ENCODE data around the gene COL13A1.

COL13A1 gene

DNA sequence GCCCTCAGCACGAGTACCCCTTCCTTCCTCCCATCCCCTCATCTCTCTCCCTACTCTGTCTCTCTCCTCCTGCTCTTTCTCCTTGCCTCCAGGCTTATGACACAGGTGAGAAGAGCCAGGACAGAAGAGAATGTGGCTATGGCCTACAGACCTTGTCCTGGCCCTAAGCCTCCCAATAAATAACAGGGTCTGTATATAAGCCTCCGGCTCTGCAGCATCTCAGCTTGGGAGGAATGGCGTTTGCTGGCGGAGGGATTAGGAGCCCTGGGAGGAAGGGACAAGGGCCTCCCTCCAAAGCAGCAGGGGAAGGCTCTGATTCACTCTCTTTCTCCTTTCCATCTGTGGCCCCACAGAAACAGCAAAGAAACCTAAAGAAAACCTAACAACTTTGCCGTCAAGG lies 45.8 kb downstream of the COL13A1 start:
- DNase-seq (ENCODE audit: low read depth) = no peak

DNA sequence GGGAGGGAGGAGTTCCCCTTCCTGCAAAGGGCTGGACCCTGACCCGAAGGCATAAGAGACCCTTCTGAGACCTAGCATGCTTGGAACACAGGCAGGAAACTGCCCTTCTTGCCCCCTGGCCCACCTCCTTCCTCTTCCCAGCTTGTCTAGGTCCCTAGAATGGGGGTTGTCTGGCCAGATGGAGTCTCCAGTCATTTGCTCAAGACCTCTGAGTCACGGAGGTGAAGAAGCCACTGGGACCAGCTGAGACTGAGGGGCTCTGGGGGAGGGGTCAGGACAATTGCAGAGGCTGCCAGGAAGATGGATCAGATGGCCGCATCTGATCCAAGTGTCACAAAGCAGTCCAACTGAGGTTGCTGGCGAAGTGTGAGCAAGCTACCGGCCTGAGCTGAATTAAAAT lies 46.2 kb downstream of the COL13A1 start:
- DNase-seq (ENCODE audit: low read depth) = no peak

DNA sequence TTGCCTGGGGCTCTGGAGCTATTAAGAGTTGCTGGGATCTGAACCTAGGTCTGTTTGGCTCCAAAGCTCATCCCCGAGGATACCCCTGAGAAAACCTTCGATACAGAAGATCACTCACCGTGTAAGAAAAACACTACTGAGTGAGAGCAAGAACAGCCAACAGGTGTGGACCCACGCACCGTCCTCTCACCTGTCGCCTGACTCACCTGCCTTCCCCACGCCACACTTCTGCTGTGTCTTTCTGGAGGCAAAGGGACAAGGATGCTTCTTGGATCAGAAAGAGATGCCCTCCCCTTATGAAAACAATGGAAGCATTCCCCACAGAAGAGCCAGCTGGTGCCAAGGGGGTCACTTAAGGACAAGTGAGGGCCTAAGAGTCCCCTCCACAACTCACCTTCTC lies 46.7 kb downstream of the COL13A1 start:
- DNase-seq (ENCODE audit: low read depth) = no peak

DNA sequence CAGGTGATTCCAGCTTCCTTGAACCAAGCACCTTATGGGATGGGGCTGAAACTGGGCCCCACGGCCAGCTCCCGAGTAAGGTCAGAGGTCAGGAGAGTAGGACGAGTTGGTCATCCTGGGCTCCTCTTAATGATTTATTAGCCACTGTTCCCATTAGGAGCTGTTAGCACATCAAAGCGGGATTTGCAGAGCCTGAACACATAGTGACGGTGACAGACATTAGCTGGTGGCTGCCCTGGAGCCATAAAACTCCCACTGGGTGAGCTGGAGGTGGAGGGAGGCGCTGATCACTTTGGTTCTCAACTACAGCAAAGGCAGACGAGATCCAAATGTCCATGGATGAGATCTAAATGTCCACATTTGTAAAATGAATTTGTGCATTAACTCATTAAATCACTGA lies 48.1 kb downstream of the COL13A1 start:
- DNase-seq (ENCODE audit: low read depth) = no peak

DNA sequence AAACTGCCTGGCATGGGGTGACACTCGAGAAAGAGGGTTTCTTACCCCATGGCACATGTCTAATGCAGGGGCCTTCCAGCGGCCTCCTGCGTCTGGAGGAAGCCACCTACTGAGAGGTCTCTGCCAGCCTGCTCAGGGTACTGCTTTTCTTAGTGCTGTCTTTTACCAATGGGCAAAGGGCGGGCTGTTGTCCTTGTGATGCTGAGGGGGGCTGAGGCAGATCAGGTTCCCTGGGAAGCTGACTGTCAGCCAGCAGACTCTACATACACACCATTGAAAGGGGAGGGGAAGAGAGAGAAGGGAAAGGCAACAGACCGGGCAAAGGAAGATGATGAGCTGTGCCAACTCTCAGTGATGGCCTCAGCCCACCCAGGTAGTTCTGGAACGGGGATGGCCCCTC lies 48.7 kb downstream of the COL13A1 start:
- no peak for DNase-seq (ENCODE audit: low read depth)

DNA sequence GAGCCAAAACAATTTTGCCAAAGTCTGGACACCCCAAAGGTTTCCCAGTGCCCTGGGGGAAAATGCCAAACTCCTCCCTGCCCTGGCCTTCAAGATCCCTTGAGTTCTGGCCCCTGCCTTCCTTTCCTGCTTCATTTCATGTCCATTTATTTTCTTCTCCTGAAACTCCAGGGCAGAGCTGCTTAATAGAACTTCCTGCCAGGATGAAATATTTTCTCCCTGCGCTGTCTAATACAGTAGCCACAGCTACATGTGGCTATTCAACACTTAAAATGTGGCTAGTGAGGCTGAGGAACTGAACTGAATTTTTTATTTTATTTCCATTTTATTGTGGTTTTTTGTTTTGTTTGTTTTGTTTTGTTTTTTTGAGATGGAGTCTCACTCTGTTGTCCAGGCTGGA lies 49.6 kb downstream of the COL13A1 start:
- no peak for DNase-seq (ENCODE audit: low read depth)

DNA sequence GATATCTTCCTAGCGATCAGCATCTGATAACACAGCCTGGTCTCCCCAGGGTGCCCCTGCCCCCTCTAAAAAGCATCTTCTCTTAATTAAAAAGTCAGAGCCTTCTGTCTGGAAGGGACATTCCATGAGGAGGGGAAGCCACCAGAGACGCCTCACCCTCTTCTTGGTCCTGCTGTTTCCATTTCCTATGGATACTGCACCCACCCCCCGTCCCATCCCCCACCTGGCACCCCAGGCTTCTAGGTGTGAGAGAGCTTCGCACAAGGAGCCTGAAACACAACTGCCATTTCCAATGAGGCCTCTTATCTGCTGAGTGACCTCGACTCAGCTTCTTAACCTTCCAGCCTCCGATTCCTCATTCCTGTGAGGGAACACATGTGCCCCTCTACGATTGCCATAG lies 51.4 kb downstream of the COL13A1 start:
- DNase-seq (ENCODE audit: low read depth) = no peak

DNA sequence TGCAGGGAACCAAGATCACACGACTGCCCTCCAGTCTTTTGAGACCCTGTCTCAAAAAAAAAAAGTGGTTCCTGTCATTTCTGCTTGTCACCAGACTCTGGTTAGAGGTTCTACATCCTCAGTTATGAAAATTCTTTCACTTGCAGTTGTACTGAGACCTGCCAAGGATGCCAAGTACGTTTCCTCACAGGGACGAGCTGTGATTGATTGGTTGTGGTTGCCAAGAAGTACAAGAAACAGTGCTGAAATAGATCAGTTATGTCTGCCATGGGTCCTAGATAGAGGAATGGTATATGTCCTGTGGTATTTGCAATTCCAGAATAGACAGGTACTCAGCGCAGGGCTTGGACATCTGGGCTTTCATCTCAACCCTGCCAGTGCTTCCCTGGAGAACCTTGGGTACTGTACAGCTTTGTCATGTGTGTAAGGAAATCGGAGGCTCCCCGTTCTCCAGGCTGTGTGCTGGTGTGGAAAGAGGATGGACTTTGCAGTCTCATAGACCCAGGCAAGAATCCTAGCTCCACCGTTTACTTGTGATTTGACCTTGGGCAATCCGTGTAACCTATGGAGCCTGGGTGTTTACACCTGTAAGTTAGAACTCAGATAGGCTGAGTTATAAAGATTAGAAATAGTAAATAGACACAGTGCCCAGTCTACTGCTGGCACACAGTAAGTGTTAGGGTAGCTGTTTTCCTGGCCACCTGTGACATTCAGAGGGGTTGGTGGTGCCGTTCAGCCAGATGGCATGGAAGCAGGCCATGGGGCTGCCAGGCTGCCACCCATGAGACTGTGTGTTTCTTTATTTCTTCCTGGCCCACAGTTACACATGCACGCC lies 53.0 kb downstream of the COL13A1 start:
- no peak for DNase-seq (ENCODE audit: low read depth)

DNA sequence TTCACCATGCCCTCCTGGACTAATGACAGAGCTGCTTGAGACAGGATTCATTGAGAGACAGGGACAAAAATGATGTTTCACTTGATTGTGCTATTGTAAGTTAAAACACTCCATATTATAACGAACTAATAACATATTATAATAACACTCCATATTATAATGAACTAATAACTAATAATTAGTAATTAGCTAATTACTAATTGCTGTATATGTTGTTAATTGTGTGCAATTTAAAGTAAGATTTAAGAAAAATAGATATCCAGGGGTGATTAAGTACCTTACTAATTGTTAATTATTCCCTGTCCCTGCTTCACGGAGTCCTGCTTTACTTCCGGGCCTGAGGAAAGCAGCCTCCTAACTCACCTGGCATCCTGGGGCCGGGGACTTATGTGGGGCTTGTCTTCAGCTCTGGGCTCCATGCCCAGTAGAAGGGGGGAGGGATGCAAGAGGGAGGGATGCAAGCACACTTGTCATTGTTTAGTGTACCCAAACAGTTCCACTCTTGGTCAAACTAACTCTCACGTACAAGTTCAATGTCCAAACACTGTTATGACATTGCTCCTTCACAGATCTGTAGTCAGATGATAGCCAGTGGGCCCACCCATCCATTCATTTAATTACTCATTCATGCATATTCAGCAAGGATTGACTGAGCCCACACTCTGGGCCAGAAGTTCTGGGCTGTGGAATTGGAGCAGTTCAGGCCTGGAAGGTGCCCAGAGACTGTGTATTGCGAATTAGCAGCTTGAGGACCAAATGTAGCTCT lies 53.8 kb downstream of the COL13A1 start:
- DNase-seq (ENCODE audit: low read depth) = no peak

DNA sequence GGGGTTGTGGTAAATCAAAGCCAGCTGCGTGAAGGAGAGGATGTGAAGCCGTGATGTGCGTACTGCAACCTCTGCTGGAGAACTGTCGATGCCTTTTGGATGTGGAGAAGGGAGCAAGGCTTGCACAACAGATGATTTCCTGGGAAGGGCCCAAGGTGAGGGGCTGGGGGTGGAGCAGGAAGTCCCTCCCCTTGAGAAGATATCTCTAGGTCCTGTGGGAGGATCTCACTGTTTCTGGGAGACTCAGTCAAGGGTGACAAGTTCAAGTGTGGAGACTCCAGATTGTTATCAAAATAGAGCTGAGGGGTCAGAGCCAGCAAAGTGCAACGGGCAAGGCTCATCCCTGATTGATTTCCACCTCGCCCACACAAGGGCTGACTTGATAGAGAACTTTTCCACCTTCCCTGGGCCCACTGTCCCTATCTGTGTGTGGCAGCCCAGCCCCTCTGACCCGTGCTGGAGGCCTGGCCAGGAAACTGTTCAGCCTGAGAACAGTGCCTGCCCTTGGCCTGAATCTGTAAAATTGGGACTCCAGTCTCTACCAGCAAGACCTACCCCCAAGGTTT lies 55.0 kb downstream of the COL13A1 start:
- no peak for DNase-seq (ENCODE audit: low read depth)

DNA sequence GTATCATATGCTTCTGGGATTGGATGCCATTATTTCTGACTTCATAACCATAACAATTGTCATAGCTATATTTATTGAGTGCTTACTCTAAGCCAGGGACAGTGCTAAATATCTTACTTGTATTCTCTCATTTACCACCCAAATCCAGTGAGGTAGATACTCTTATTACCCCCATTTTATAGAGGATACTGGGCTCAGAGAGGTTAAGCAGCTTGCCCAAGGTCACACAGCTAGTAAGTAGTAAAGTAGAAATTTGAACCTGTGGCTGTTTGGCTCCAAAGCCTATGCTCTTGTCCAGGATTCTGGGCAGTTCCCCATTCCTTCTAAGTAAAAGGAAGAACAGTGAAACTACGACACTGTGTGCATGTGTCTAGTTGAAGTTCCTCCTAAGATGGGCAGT lies 56.5 kb downstream of the COL13A1 start:
- DNase-seq (ENCODE audit: low read depth) = no peak

DNA sequence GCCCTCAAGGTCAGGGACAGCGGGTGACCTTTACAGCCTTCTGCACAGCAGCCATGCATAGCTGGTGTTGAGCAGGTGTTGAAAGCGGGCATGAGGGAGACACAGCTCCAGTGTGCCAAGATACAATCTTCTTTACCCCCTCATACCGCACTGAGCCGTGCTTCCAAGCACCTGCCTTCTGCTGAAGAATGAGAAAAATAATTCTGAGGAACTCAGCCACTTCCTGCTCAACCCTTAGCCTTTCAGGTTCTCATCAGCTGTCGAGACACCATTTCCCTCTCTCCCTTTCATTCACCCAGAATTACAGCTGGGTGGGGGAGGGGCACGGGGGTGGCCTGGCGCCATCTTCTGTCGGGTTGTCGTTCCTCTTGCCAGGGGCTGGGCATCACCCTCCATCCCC lies 58.6 kb downstream of the COL13A1 start:
- DNase-seq (ENCODE audit: low read depth) = no peak

DNA sequence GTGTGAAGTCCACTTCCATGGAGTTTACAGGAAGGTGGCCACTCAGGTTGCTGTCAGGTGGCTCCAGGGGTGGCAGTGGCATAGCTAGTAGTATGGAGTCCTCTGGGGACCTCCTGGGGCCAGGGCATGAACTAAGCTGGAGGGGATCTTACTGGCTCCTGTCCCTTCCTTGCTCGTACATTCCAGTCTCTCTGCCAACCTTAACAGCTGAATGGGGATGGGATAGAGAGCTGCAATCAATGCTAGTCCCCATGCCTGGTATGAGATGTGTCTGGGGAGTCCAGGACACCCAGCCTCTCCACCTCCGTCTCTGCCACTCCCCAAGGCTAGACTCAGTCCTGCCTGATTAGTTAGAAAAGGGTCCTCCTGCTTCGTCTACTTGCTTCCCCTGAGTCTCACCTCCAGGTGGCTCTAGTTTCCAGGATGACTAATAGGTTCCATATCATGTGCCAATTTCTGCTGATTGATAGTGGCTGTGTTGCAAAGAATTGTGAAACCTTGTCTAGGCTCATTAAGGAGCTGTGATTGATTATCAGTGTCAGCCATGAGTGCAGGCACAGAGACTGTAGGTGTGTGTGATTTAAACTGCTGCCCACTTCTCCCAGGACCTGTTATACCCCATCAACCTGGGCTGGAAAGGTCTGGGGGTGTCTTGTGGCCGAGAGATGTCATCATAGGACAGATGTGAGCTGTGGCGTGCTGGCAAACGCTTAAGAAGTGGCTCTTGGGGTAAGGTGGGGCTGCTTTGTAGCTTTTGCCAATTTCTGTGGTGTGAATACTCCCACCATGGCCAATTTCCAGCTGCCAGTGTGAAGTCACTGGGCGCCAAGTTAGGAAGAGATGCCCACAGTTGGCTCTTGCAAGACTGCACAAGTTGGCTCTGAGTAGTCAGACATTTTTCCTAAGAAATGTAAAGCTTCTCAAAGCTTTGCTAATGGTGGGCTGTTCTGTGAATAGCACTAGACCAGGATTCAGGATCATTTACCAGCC lies 59.8 kb downstream of the COL13A1 start:
- no peak for DNase-seq (ENCODE audit: low read depth)

DNA sequence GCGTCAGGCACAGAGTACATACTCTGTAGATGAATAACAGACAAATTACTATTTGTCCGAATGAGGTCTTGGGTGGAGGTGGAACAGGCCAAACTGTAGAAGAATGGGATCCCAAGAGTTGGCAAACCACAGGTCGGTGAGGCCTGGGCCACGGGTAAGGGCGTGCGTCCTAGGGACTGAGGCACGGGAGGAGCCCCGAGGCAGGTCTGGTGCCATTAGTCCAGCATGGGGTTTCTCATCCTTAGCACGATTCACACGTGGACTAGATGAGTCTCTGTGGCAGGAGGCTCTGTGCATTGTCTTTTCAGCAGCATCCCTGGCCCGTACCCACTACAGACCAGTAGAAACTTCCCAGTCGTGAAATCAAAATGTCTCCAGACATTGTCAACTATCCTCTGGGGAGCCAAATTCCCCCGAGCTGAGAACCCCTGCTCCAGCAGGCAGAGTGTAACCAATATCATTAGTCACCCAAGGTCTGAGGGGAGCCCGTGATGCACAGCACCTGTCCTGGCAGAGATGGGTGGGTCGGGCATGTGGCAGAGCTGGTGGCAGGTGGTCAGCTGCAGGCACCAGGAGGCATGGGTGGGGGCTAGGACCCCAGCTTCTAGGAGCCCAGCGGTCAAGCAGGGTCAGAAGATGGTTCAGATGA lies 61.3 kb downstream of the COL13A1 start:
- no peak for DNase-seq (ENCODE audit: low read depth)

DNA sequence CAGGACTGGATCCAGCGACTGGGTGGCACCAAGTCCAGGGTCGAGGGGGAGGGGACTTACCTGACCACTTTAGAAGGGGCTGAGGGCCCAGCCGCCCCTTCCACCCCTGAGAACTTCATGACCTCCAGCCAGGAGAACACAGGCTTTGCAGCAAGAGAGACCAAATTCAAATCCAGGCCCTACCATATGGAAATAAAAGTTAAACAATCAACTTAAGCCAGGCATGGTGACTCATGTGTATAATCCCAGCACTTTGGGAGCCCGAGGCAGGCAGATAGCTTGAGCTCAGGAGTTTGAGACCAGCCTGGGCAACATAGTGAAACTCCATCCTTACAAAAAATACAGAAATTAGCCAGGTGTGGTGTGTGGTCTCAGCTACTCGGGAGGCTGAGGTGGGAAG lies 61.9 kb downstream of the COL13A1 start:
- no peak for DNase-seq (ENCODE audit: low read depth)

DNA sequence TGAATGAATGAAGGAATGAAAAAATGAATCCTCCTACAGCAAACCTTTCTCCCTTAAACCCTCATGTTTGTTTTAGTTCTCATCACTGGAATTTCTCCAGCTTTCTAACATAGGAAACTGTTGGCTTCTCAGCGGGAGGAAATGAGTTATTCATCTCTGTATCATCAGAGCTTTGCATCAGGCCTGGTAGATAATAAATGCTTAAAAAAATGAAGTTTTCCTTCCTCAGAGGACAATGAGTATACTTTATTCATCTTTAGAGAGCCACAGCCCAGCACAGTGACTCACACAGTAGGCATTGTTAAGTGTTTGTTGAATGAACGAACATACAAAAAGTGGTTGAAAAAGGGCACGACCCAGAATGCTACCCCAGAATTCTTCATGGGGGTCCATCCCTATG lies 62.6 kb downstream of the COL13A1 start:
- DNase-seq (ENCODE audit: low read depth) = no peak

DNA sequence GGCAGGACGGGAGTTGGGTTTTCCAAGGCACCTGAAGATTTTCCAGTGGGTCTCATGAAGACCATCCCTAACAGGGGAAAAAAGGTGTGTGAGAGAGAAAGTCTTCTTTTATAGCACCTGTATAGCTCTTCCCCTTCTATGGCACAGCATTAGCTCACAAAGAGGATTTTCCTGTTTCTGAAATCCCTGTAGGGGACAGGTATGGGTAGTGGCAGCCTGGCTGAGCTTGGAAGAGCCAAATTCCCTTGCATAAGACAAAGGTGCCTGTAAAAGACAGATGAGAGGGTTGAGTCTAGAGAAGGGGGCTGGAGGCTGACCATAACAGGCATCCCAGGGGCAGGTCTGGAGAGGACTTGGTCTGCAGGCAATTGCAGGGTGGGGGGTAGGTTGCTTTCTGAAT lies 63.7 kb downstream of the COL13A1 start:
- no peak for DNase-seq (ENCODE audit: low read depth)

DNA sequence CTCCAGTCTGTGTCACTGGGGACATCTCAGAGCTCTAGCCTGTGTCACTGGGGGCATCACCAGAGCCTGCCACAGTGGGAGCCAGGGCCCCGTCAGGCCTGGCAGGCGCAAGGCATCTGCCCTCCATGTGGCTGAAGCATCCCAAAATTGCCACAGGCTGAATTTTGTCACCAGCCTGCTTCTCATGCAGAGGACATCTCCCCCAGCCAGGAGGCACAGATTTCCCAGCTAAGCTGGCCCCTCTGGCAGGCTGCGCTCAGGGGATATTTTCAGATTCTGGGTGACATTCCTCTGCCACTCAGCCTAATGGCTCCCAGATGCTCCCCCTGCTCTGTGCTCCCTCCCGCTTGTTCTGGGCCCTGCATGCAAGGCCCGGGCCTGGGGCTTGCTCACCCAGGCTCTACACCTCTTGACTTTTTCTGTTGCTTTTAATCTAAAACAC lies 64.6 kb downstream of the COL13A1 start:
- DNase-seq (ENCODE audit: low read depth) = no peak

DNA sequence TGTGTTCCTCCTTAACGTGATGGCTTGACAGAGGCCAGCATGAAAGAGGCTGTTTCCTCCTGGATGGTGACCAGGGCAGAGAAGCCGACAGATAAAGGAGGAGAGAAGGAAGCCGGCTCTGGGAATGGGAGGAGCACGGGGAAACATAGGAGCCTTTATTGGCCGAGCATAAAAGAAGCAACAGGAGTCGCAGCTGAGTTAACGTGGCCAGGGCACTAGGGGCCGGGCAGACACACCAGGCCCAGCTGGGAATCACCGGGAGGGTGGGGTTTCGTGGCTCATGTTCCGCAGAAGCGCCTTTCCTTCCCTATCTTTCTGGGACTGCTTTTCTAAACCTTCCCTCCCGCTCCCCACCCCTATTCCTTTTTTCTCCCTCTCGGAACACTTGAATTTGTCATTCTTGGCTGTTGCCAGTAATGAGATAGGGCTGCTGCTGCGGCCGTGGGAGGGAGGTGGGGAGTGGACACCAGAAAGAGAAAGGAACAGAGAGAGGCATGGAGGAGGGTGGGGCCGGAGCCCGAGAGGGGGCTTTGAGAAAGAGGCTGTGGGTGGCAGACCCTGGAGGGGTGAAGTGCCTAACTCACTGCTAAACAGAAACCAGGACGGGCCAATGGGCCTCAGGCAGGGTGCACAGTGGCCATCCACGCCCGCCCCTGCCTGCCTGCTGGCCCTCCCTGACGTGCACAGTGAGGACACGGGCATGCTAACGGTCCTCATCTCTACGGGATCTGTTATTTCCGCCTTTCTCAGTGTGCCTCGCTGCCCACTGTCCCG lies 65.2 kb downstream of the COL13A1 start:
- no peak for DNase-seq (ENCODE audit: low read depth)

DNA sequence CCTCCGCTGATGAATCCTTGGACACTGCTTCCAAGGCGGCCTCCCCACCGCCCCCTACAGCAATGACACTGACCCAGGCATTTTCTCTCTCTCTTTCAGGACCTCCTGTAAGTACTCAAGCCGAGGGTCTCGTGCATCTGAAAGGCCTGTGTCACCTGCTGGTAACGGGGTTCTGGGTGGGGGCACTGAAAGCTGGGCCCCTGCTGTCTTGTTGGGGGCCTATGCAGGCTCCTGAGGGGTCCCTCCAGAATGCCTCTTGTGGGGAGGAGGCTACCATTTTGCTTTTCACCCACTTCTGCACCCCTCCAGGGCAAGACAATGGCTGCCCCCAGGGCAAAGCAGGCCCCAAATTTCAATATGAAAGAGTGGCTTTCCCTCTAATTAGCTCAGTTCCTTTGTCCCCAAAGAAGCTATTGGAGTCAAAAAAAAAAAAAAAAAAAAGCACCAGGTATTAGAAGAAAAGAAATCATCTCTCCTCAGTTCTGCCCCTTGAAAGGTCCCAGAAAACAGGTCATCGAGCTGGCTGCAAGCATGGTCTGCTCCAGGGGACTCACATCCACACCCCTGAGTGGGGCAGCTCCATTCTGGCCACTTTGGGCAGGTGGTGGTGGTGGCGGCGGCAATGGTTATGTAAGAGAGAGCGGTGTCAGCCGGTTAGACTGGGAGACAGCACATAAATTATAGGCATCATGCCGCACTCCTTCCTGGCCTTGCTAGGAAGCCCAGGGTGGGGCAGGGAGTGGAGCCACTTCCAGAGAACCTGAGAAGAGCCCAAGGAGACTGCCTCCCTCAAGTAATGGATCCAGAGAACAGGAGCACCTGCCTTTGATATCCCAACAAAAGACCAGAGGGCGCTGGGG lies 66.2 kb downstream of the COL13A1 start:
- no peak for DNase-seq (ENCODE audit: low read depth)

Data from activated T-cell treated with anti-CD3 and anti-CD28 coated beads for 48 hours (primary cell).